BLaER1 (cell line): ENCODE data around the gene SLC4A8.

Experiments
- H3K27ac ChIP-seq: shearing (Covaris generic); formaldehyde crosslinking; 2 replicates; pipeline ENCODE4 v1.8.1; 2022
- H3K27me3 ChIP-seq: shearing (Covaris generic); formaldehyde crosslinking; 2 replicates; pipeline ENCODE4 v1.8.1; 2022
- H3K36me3 ChIP-seq: shearing (Covaris generic); formaldehyde crosslinking; 2 replicates; pipeline ENCODE4 v1.8.1; 2022
- H3K4me1 ChIP-seq: shearing (Covaris generic); formaldehyde crosslinking; 2 replicates; pipeline ENCODE4 v1.8.1; 2022
- H3K4me2 ChIP-seq: shearing (Covaris generic); formaldehyde crosslinking; 2 replicates; pipeline ENCODE4 v1.8.1; 2022
- H3K4me3 ChIP-seq: shearing (Covaris generic); formaldehyde crosslinking; 2 replicates; pipeline ENCODE4 v1.8.1; 2022
- H3K9ac ChIP-seq: shearing (Covaris generic); formaldehyde crosslinking; 2 replicates; pipeline ENCODE4 v1.8.1; 2022
- H3K9me3 ChIP-seq: shearing (Covaris generic); formaldehyde crosslinking; 2 replicates; pipeline ENCODE4 v1.8.1; 2022
- H4K20me1 ChIP-seq: shearing (Covaris generic); formaldehyde crosslinking; 2 replicates; pipeline ENCODE4 v1.8.1; 2022
- Cebpa-rat ChIP-seq: shearing (Covaris generic); IDR thresholded peaks from 2 replicates; pipeline ENCODE4 v1.8.1; 2022

Gene SLC4A8

GRCh38 chr12:51520576-51521325 lies 96.1 kb downstream of the SLC4A8 start:
- Histone ChIP-seq H3K9me3 (no peaks in the 10 kb centered on the region), H4K20me1 (no peaks in the 10 kb centered on the region), H3K4me2 (no peak overlapping the region), H3K27me3 (no peaks in the 10 kb centered on the region), H3K9ac (no peak overlapping the region), H3K36me3 (no peaks in the 10 kb centered on the region), H3K27ac (no peak overlapping the region), H3K4me3 (no peak overlapping the region), H3K4me1 (0 out of 2 replicates have a peak, but pooled peaks cover 5% of the 10 kb centered on the region)
- no peak for TF ChIP-seq Cebpa-rat

GRCh38 chr12:51521554-51522276 lies 97.1 kb downstream of the SLC4A8 start:
- Histone ChIP-seq H3K4me3 (no peak overlapping the region), H3K4me1 (0 out of 2 replicates have a peak, but pooled peaks cover 5% of the 10 kb centered on the region), H4K20me1 (no peaks in the 10 kb centered on the region), H3K9ac (no peak overlapping the region), H3K27me3 (no peaks in the 10 kb centered on the region), H3K27ac (no peak overlapping the region), H3K36me3 (no peaks in the 10 kb centered on the region), H3K9me3 (no peaks in the 10 kb centered on the region), H3K4me2 (no peak overlapping the region)
- no peak for TF ChIP-seq Cebpa-rat

- Histone ChIP-seq H3K4me3 (no peak overlapping the region), H3K9ac (no peak overlapping the region), H4K20me1 (no peaks in the 10 kb centered on the region), H3K4me2 (no peak overlapping the region), H3K9me3 (no peaks in the 10 kb centered on the region), H3K36me3 (no peaks in the 10 kb centered on the region), H3K27ac (no peak overlapping the region), H3K4me1 (0 out of 2 replicates have a peak, but pooled peaks cover 5% of the 10 kb centered on the region), H3K27me3 (no peaks in the 10 kb centered on the region)
- TF ChIP-seq Cebpa-rat, result no peak
These were observed 98.1 kb downstream of the SLC4A8 start for GRCh38 chr12:51522696-51523095.

- no peaks in the 10 kb centered on the region for H3K27me3 ChIP-seq
- no peak overlapping the region for H3K27ac ChIP-seq
- H3K9ac ChIP-seq, result no peak overlapping the region
- H3K36me3 ChIP-seq, result no peaks in the 10 kb centered on the region
- H3K9me3 ChIP-seq, result no peaks in the 10 kb centered on the region
- H4K20me1 ChIP-seq, result no peaks in the 10 kb centered on the region
- no peak overlapping the region for H3K4me3 ChIP-seq
- no peak for TF ChIP-seq Cebpa-rat
- H3K4me1 ChIP-seq, result 0 out of 2 replicates have a peak, but pooled peaks cover 5% of the 10 kb centered on the region
- no peak overlapping the region for H3K4me2 ChIP-seq
These were observed 99.8 kb downstream of the SLC4A8 start for GRCh38 chr12:51524386-51524901.

- Histone ChIP-seq H3K4me3 (no peak overlapping the region), H3K4me1 (0 out of 2 replicates have a peak, but pooled peaks cover 5% of the 10 kb centered on the region), H3K4me2 (no peak overlapping the region), H4K20me1 (no peaks in the 10 kb centered on the region), H3K9me3 (no peaks in the 10 kb centered on the region), H3K9ac (no peak overlapping the region), H3K36me3 (no peaks in the 10 kb centered on the region), H3K27me3 (no peaks in the 10 kb centered on the region), H3K27ac (no peak overlapping the region)
- no peak for TF ChIP-seq Cebpa-rat
These were observed 100.9 kb downstream of the SLC4A8 start for GRCh38 chr12:51525518-51525917.

- TF ChIP-seq Cebpa-rat, result no peak
- H3K9ac ChIP-seq, result no peak overlapping the region
- H3K4me1 ChIP-seq, result peaks cover 23% of the 10 kb centered on the region
- H3K4me3 ChIP-seq, result no peak overlapping the region
- H3K36me3 ChIP-seq, result no peaks in the 10 kb centered on the region
- no peaks in the 10 kb centered on the region for H4K20me1 ChIP-seq
- no peaks in the 10 kb centered on the region for H3K27me3 ChIP-seq
- H3K9me3 ChIP-seq, result no peaks in the 10 kb centered on the region
- H3K27ac ChIP-seq, result no peak overlapping the region
- no peak overlapping the region for H3K4me2 ChIP-seq
These were observed 103.3 kb downstream of the SLC4A8 start for GRCh38 chr12:51527966-51528365.

GRCh38 chr12:51528852-51529650 lies 104.4 kb downstream of the SLC4A8 start:
- no peak for TF ChIP-seq Cebpa-rat
- Histone ChIP-seq H3K9me3 (no peaks in the 10 kb centered on the region), H3K4me1 (peaks cover 23% of the 10 kb centered on the region), H3K4me2 (no peak overlapping the region), H3K27ac (no peak overlapping the region), H3K27me3 (no peaks in the 10 kb centered on the region), H3K9ac (no peak overlapping the region), H3K36me3 (no peaks in the 10 kb centered on the region), H3K4me3 (no peak overlapping the region), H4K20me1 (no peaks in the 10 kb centered on the region)

- no peak overlapping the region for H3K27ac ChIP-seq
- no peaks in the 10 kb centered on the region for H3K36me3 ChIP-seq
- peaks cover 18% of the 10 kb centered on the region for H3K4me1 ChIP-seq
- TF ChIP-seq Cebpa-rat, result no peak
- no peak overlapping the region for H3K4me2 ChIP-seq
- no peaks in the 10 kb centered on the region for H3K9me3 ChIP-seq
- H3K27me3 ChIP-seq, result no peaks in the 10 kb centered on the region
- H3K4me3 ChIP-seq, result no peak overlapping the region
- no peaks in the 10 kb centered on the region for H4K20me1 ChIP-seq
- no peak overlapping the region for H3K9ac ChIP-seq
These were observed 105.0 kb downstream of the SLC4A8 start for GRCh38 chr12:51529651-51529970.

GRCh38 chr12:51530208-51530607 lies 105.6 kb downstream of the SLC4A8 start:
- Histone ChIP-seq H3K4me2 (no peak overlapping the region), H3K4me3 (no peak overlapping the region), H3K9ac (no peak overlapping the region), H3K27ac (no peak overlapping the region), H3K27me3 (no peaks in the 10 kb centered on the region), H3K36me3 (no peaks in the 10 kb centered on the region), H3K9me3 (no peaks in the 10 kb centered on the region), H4K20me1 (no peaks in the 10 kb centered on the region), H3K4me1 (peaks cover 18% of the 10 kb centered on the region)
- TF ChIP-seq Cebpa-rat, result no peak
